ENCODE measurements around the gene VEGFB.

The VEGFB gene

DNA sequence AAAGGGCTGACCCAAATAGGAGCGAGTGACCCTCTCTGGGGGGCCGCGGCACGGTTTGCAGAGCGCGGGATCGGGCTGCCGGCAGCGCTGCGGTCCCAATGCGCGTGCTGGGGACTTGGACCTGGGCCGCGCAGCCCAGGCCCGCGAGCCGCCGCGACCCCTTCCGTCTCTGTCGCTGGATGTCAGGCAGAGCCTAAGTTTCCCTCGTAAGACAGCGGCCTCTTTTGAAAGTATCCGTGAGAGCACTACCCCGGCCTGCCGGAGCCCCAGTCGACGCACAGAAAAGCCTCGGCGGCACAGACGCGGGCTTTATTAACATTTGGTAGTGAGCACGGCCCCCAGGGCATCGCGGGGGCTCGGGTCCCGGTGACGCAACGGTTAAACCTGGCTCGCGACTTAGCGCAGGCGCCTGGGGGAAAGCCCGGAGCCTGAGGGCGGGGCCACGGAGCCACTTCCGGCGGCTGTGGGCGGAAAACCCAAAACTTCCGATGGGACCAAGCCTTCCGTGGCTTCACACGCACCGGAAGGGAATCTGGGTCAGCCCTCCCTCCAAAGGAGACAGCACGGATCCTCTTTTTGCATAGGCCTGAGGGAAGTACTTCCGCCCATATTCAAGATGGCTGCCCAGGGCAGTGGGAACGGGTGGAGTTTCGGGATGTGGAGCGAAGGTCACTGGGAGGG, 35.3 kb downstream of the VEGFB start:
- TF ChIP-seq, protein P1, sequence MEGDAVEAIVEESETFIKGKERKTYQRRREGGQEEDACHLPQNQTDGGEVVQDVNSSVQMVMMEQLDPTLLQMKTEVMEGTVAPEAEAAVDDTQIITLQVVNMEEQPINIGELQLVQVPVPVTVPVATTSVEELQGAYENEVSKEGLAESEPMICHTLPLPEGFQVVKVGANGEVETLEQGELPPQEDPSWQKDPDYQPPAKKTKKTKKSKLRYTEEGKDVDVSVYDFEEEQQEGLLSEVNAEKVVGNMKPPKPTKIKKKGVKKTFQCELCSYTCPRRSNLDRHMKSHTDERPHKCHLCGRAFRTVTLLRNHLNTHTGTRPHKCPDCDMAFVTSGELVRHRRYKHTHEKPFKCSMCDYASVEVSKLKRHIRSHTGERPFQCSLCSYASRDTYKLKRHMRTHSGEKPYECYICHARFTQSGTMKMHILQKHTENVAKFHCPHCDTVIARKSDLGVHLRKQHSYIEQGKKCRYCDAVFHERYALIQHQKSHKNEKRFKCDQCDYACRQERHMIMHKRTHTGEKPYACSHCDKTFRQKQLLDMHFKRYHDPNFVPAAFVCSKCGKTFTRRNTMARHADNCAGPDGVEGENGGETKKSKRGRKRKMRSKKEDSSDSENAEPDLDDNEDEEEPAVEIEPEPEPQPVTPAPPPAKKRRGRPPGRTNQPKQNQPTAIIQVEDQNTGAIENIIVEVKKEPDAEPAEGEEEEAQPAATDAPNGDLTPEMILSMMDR (conservative IDR thresholded peaks at IDR 0.05; ENCODE audit: low read depth) = no peak
- POLR2A ChIA-PET (ENCODE audit: low non-redundant PET) = interaction anchor here (0.6 to 1.4 kb wide), 2 partner anchors 17 to 24 kb away, joined by 4 to 7 read pairs; no protein-coding TSS in a partner anchor
- peak overlapping the region; percentile 99 for H3K27ac ChIP-seq
- peak; percentile 91 for DNase-seq (ENCODE audit: low spot score)
- CTCF ChIA-PET = interaction anchor here (0.6 to 3.6 kb wide), 4 partner anchors 12 to 35 kb away, joined by 4 to 18 read pairs (median 6); partner anchors contain the start of genes CATSPERZ and PLCB3

DNA sequence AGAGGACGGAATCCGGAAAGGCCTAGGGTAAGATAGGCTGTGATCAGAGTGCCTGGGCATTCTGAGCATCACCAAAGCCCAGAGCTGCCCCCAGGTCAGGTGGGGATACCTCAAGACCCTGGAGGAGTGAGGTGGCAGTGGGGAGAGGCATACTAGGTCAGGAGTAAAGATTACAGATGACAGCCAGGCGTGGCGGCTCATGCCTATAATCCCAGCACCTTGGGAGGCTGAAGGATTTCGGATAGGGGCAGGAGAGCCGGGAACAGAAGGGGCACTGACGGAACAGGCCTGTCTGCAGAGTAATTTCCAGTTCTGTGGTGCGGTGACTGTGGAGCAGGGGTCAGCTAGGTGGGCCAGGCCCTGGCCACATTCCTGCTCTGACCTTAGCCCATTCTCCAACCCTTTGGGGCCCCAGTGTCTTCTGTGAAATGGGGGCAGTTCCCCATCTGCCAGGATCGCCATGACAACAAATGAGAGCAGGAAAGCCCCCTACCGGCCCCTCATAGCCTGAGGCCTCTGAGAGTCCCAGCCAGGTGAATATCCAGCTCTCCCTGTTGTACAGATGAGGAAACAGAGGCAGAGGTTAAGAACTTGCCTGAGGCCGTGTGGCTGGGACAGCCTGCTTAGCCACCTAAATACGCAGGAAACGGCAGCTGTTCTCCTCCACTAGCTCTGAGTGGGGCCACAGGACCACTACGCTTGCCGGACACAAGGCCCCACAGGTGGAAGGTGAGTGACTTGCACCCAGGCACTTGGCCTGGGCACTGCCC, 40.8 kb downstream of the VEGFB start:
- ChIA-PET POLR2A (ENCODE audit: low non-redundant PET) (interaction anchor here (0.5 to 2.0 kb wide), 3 partner anchors 12 to 60 kb away, joined by 5 to 6 read pairs (median 5); no protein-coding TSS in a partner anchor), CTCF (interaction anchor here (0.5 to 1.3 kb wide), 3 partner anchors 12 to 30 kb away, joined by 3 to 6 read pairs (median 4); no protein-coding TSS in a partner anchor)
- TF ChIP-seq, protein P1 (conservative IDR thresholded peaks at IDR 0.05; ENCODE audit: low read depth) = no peak
- peak overlapping the region; percentile 98 for H3K27ac ChIP-seq
- no peak for DNase-seq (ENCODE audit: low spot score)

DNA sequence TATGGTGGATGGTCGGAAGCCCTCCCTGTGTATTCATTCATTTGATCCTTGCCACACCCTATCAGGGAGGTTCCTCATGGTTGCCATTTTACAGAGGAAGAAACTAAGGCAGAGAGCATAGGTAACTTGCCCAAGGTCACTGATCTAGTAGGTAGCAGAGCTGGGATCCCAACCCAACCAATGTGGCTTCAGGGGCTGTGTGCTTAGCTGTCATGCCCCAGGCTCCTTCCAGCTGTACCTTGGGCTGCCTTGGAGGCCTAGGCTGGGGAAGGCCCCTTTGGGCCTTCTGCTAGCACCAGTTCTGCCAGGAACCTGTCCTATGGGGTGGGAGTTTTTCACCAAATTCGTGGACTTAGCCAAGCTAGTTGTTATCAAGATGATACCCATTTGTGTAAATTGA, 41.5 kb downstream of the VEGFB start:
- TF ChIP-seq, protein P1 (conservative IDR thresholded peaks at IDR 0.05; ENCODE audit: low read depth) = no peak
- ChIA-PET CTCF (interaction anchor here (1.3 kb wide), 1 partner anchor 13 kb away, joined by 4 read pairs; no protein-coding TSS in a partner anchor), POLR2A (ENCODE audit: low non-redundant PET) (interaction anchor here (0.5 to 2.0 kb wide), 2 partner anchors 11 to 31 kb away, joined by 5 read pairs; no protein-coding TSS in a partner anchor)
- no peak for DNase-seq (ENCODE audit: low spot score)
- peak overlapping the region; percentile 98 for H3K27ac ChIP-seq

DNA sequence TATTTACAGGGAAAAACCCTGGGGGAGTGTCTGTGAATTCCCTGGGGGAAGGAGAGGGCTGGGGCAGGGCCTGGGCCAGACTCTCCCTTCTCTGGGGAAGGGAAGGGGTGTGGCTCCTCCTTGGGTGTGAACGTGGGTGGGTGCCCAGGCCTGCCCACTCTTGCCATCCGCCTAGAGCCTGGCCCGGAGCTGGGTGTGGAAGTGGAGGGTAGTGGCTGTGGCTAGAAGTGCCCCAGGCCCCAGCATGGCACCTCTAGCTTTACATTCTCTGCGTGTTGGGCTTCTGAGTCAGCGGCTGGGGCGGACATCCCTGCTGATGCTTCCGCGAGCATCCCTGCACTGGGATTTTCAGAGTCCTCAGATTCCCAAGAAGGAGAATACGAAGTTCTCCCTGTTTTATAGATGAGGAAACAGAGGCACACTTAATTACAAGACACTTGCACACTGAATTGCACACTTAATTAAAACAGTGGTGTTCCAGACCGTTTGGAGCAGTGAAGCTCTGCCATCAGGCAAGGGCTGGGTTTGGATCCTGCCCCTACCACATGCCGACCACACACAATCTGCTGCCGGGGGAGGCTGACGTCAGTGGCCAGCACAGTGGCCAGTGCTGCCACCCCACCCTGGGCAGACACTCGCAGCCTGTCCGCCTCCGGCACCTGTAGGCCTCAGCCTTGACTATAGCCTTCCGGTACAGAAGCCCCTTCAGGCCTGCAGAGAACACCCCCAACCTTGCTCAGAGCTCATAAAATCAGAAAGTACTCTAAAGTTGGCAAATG, 42.5 kb downstream of the VEGFB start:
- DNase-seq (ENCODE audit: low spot score) = peak; percentile 86

DNA sequence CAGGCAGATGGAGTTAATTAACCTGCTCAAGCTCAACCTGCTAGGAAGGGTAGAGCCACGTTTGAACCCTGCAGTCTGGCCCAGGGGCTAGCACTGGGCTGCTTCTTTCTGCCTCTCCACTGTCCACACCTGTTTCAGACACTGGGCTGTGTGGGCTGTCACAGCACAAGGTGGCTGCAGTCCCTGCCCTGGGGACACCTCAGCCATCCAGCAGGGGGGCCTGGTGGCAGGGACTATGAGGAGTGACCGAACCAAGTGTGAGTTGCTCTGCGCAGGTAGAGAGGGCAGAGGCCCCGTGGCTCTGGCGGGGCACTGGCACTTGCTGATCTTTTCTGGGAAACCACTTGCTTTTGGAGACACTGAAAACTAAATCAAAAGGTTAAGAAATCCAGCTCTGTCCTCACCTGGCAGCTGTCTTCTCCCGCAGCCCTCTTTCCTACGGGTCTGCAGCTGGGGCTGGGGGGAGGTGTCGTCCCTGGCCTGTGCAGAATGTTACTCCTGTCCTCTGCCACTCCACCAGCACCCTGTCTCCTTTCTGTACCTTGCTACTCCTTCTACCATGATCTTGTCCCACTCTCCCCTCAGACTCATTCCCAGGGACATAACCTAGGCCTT, 44.3 kb downstream of the VEGFB start:
- no peak for DNase-seq (ENCODE audit: low spot score)
- ChIA-PET CTCF (interaction anchor here (0.6 to 1.3 kb wide), 2 partner anchors 11 to 26 kb away, joined by 4 read pairs; no protein-coding TSS in a partner anchor), POLR2A (ENCODE audit: low non-redundant PET) (interaction anchor here (0.6 kb wide), 1 partner anchor 37 kb away, joined by 4 read pairs; no protein-coding TSS in a partner anchor)
- TF ChIP-seq, protein P1 (conservative IDR thresholded peaks at IDR 0.05; ENCODE audit: low read depth) = no peak
- peak overlapping the region; percentile 98 for H3K27ac ChIP-seq

More for the DNA sequence above, 42.5 kb downstream of the VEGFB start:
- ChIA-PET CTCF (interaction anchor here (0.7 to 1.3 kb wide), 3 partner anchors 14 to 25 kb away, joined by 4 to 10 read pairs (median 5); no protein-coding TSS in a partner anchor), POLR2A (ENCODE audit: low non-redundant PET) (interaction anchor here (0.6 to 2.0 kb wide), 4 partner anchors 9 to 559 kb away, joined by 3 to 7 read pairs (median 5); no protein-coding TSS in a partner anchor)
- TF ChIP-seq, protein P1 (conservative IDR thresholded peaks at IDR 0.05; ENCODE audit: low read depth) = no peak
- H3K27ac ChIP-seq = peak overlapping the region; percentile 98
